HG02763 (cell line): ENCODE data around the gene BORCS6.
A peak's percentile ranks its signal among the peaks of the same experiment; 100 is the strongest.

ENCODE experiments used
- ATAC-seq: cut with Tn5 transposase; IDR thresholded peaks from one replicate; pipeline ENCODE4 v1.9.1; 2021; ENCODE audit warnings: mild to moderate bottlenecking, moderate library complexity; ENCODE audit not compliant: unreplicated experiment

The BORCS6 gene

GRCh38 chr17:8143581-8144400 is 46.2 kb downstream of the BORCS6 start:
- no peak for ATAC-seq

GRCh38 chr17:8142887-8143580 is 46.9 kb downstream of the BORCS6 start:
- no peak for ATAC-seq

- no peak for ATAC-seq
These were observed 47.7 kb downstream of the BORCS6 start for GRCh38 chr17:8142158-8142886.

- ATAC-seq: no peak
These were observed 48.2 kb downstream of the BORCS6 start for GRCh38 chr17:8141741-8142140.

- ATAC-seq: no peak
These were observed 48.9 kb downstream of the BORCS6 start for GRCh38 chr17:8141045-8141444.

- no peak for ATAC-seq
These were observed 49.6 kb downstream of the BORCS6 start for GRCh38 chr17:8140065-8141029.

GRCh38 chr17:8138672-8139371 is 51.2 kb downstream of the BORCS6 start:
- ATAC-seq: peak; percentile 87

GRCh38 chr17:8138374-8138671 is 51.7 kb downstream of the BORCS6 start:
- ATAC-seq: no peak
